H1 (cell line): ENCODE results near the gene TRIM31. TPM values are rescaled to one million over a fixed set of nuclear protein-coding genes. Genes with fewer than 3 reads are reported as not detected.

ENCODE experiments used
- CTBP2 ChIP-seq: IDR thresholded peaks from 2 replicates; pipeline ENCODE4 v1.7.0; 2011; ENCODE audit warnings: borderline replicate concordance, mild to moderate bottlenecking, moderate library complexity, mixed read lengths, low read length; ENCODE audit not compliant: insufficient read depth, insufficient read length
- SUZ12 ChIP-seq: fragments of 200-600 bp; sonication (generic); IDR thresholded peaks from 2 replicates; pipeline ENCODE4 v1.6.1; 2012; ENCODE audit warnings: mild to moderate bottlenecking, inconsistent platforms, low read length, moderate library complexity, mixed read lengths
- polyA plus RNA-seq, 7 experiments: library from polyadenylated mRNA; depleted of rRNA in 3 of 7; stranded (reverse) in 5 of 7; unstranded in 2 of 7; fragments of >200 nt in 5 of 7; fragments of 200-250 nt in 2 of 7; gene quantifications; 1 replicate in 5 of 7; 2 replicates in 1 of 7; 4 replicates in 1 of 7; pipeline versions ENCODE4 v1.2.1 to v1.2.3, GENCODE V29; 2011 to 2013; ENCODE audit warnings: missing spikeins in 2 of 7, mixed read lengths in 2 of 7
- total RNA-seq: library from RNA; stranded (reverse); fragmentation: NEBNext Ultra II Directional; extraction: Animal tissue kit (Norgen Biotek cat#: 25700); gene quantifications from 2 replicates; pipeline ENCODE4 v1.2.1, GENCODE V29; 2021
- TF ChIP-seq, protein P1 (sequence below): fragments of 300-600 bp; sonication (generic); IDR thresholded peaks from 2 replicates; pipeline ENCODE4 v1.7.1; 2012; ENCODE audit warnings: low read length, moderate library complexity, mild to moderate bottlenecking, inconsistent platforms; ENCODE audit not compliant: insufficient replicate concordance

TRIM31 gene
- total and polyA plus RNA-seq, 2 of the 8 experiments (the other 6 are each of a cell fraction or from before 2014, with no cell fraction given): not detected

- TF ChIP-seq, protein P1, sequence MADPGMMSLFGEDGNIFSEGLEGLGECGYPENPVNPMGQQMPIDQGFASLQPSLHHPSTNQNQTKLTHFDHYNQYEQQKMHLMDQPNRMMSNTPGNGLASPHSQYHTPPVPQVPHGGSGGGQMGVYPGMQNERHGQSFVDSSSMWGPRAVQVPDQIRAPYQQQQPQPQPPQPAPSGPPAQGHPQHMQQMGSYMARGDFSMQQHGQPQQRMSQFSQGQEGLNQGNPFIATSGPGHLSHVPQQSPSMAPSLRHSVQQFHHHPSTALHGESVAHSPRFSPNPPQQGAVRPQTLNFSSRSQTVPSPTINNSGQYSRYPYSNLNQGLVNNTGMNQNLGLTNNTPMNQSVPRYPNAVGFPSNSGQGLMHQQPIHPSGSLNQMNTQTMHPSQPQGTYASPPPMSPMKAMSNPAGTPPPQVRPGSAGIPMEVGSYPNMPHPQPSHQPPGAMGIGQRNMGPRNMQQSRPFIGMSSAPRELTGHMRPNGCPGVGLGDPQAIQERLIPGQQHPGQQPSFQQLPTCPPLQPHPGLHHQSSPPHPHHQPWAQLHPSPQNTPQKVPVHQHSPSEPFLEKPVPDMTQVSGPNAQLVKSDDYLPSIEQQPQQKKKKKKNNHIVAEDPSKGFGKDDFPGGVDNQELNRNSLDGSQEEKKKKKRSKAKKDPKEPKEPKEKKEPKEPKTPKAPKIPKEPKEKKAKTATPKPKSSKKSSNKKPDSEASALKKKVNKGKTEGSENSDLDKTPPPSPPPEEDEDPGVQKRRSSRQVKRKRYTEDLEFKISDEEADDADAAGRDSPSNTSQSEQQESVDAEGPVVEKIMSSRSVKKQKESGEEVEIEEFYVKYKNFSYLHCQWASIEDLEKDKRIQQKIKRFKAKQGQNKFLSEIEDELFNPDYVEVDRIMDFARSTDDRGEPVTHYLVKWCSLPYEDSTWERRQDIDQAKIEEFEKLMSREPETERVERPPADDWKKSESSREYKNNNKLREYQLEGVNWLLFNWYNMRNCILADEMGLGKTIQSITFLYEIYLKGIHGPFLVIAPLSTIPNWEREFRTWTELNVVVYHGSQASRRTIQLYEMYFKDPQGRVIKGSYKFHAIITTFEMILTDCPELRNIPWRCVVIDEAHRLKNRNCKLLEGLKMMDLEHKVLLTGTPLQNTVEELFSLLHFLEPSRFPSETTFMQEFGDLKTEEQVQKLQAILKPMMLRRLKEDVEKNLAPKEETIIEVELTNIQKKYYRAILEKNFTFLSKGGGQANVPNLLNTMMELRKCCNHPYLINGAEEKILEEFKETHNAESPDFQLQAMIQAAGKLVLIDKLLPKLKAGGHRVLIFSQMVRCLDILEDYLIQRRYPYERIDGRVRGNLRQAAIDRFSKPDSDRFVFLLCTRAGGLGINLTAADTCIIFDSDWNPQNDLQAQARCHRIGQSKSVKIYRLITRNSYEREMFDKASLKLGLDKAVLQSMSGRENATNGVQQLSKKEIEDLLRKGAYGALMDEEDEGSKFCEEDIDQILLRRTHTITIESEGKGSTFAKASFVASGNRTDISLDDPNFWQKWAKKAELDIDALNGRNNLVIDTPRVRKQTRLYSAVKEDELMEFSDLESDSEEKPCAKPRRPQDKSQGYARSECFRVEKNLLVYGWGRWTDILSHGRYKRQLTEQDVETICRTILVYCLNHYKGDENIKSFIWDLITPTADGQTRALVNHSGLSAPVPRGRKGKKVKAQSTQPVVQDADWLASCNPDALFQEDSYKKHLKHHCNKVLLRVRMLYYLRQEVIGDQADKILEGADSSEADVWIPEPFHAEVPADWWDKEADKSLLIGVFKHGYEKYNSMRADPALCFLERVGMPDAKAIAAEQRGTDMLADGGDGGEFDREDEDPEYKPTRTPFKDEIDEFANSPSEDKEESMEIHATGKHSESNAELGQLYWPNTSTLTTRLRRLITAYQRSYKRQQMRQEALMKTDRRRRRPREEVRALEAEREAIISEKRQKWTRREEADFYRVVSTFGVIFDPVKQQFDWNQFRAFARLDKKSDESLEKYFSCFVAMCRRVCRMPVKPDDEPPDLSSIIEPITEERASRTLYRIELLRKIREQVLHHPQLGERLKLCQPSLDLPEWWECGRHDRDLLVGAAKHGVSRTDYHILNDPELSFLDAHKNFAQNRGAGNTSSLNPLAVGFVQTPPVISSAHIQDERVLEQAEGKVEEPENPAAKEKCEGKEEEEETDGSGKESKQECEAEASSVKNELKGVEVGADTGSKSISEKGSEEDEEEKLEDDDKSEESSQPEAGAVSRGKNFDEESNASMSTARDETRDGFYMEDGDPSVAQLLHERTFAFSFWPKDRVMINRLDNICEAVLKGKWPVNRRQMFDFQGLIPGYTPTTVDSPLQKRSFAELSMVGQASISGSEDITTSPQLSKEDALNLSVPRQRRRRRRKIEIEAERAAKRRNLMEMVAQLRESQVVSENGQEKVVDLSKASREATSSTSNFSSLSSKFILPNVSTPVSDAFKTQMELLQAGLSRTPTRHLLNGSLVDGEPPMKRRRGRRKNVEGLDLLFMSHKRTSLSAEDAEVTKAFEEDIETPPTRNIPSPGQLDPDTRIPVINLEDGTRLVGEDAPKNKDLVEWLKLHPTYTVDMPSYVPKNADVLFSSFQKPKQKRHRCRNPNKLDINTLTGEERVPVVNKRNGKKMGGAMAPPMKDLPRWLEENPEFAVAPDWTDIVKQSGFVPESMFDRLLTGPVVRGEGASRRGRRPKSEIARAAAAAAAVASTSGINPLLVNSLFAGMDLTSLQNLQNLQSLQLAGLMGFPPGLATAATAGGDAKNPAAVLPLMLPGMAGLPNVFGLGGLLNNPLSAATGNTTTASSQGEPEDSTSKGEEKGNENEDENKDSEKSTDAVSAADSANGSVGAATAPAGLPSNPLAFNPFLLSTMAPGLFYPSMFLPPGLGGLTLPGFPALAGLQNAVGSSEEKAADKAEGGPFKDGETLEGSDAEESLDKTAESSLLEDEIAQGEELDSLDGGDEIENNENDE: no peak
- TF ChIP-seq CTBP2 (no peak), SUZ12 (no peak)
These were observed 36.3 kb upstream of the TRIM31 start (continued) for GRCh38 chr6:30149234-30149633.
